22Rv1 (cell line): ENCODE measurements around the gene OR4D10.
"Not testable (repeated sequence)": the region's sequence is repeated elsewhere in the genome, so short reads cannot be mapped to it uniquely, and the experiment has no call there.

Experiments used
- H3K27ac ChIP-seq: fragments of 450-650 bp; 2 replicates; pipeline ENCODE4 v1.5.1; 2017
- ZFX ChIP-seq: fragments of 450-650 bp; IDR thresholded peaks from 2 replicates; pipeline ENCODE4 v1.6.1; 2017; ENCODE audit warnings: antibody characterized with exemption, borderline replicate concordance
- TF ChIP-seq, protein P1 (sequence below): fragments of 450-650 bp; IDR thresholded peaks from 2 replicates; pipeline ENCODE4 v1.5.1; 2017; ENCODE audit warnings: mild to moderate bottlenecking

The OR4D10 gene

DNA sequence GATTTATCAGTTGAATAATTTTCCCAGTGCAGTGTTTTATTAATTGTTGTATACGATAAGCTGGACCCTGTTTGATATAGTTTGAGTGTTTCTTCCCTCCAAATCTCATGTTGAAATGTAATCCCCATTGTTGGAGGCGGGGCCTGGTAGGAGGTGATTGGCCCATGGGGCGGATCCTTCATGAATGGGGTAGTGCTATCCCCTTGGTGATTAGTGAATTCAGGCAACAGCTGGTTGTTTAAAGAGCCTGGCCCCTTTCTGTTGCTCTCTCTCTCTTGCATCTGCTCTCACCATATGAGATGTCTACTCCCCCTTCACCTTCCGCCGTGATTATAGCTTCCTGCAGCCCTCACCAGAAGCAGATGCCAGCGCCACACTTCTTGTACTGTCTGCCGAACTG, 35.3 kb upstream of the OR4D10 start:
- no peak overlapping the region for H3K27ac ChIP-seq
- no peak for TF ChIP-seq ZFX
- TF ChIP-seq, protein P1, sequence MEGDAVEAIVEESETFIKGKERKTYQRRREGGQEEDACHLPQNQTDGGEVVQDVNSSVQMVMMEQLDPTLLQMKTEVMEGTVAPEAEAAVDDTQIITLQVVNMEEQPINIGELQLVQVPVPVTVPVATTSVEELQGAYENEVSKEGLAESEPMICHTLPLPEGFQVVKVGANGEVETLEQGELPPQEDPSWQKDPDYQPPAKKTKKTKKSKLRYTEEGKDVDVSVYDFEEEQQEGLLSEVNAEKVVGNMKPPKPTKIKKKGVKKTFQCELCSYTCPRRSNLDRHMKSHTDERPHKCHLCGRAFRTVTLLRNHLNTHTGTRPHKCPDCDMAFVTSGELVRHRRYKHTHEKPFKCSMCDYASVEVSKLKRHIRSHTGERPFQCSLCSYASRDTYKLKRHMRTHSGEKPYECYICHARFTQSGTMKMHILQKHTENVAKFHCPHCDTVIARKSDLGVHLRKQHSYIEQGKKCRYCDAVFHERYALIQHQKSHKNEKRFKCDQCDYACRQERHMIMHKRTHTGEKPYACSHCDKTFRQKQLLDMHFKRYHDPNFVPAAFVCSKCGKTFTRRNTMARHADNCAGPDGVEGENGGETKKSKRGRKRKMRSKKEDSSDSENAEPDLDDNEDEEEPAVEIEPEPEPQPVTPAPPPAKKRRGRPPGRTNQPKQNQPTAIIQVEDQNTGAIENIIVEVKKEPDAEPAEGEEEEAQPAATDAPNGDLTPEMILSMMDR = no peak

DNA sequence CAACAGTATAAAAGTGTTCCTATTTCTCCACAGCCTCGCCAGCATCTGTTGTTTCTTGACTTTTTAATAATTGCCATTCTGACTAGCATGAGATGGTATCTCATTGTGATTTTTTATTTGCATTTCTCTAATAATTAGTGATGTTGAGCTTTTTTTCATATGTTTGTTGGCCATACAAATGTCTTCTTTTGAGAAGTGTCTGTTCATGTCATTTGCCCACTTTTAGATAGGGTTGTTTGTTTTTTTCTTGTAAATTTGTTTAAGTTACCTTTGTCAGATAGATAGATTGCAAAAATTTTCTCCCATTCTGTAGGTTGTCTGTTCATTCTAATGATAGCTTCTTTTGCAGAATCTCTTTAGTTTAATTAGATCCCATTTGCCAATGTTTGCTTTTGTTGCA, 27.5 kb upstream of the OR4D10 start:
- not testable (repeated sequence) for H3K27ac ChIP-seq

- TF ChIP-seq, protein P1 = no peak
- no peak for TF ChIP-seq ZFX
- H3K27ac ChIP-seq = no peak overlapping the region
These were observed 24.6 kb upstream of the OR4D10 start for GRCh38 chr11:59448484-59448883.

DNA sequence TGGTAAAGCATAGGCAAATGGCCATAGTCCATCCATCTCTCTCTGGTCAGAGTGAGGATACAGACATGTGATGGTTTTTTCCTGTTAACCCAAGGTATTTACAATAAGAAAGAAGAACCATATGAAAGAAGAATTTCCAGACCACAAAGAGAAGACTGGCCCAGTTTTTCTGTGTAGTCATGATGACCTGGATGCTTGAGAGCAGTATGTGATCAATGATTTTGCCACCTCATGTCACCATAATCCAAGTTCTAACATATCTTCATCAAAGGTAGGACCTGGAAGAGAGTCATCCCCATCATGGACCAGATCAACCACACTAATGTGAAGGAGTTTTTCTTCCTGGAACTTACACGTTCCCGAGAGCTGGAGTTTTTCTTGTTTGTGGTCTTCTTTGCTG, 16.5 kb upstream of the OR4D10 start, which contains the start of gene OR4D6:
OR4D6 (plus strand) TSS at position 301 of the 400 bp plus-strand sequence; CDS start at position 301, 0 bp downstream.
- TF ChIP-seq ZFX = no peak
- TF ChIP-seq, protein P1 = no peak
- no peak within 1 kb of the TSS for H3K27ac ChIP-seq

- H3K27ac ChIP-seq = no peak overlapping the region
- TF ChIP-seq, protein P1 = no peak
- TF ChIP-seq ZFX = no peak
These were observed 13.2 kb upstream of the OR4D10 start for GRCh38 chr11:59459916-59460315.

- no peak overlapping the region for H3K27ac ChIP-seq
- TF ChIP-seq, protein P1 = no peak
- TF ChIP-seq ZFX = no peak
These were observed 9.9 kb upstream of the OR4D10 start for GRCh38 chr11:59463190-59463641.

- TF ChIP-seq ZFX = no peak
- TF ChIP-seq, protein P1 = no peak
- no peak overlapping the region for H3K27ac ChIP-seq
These were observed 2.1 kb downstream of the OR4D10 start for GRCh38 chr11:59475176-59475575.

GRCh38 chr11:59479906-59480305, 6.8 kb downstream of the OR4D10 start:
- H3K27ac ChIP-seq = no peak overlapping the region
- TF ChIP-seq ZFX = no peak
- TF ChIP-seq, protein P1 = no peak
